A673 (cell line): ENCODE measurements around the gene VWF. TPM values are rescaled to one million over a fixed set of nuclear protein-coding genes. Genes with fewer than 3 reads are reported as not detected.

ENCODE experiments used
- BruUV-seq: library from RNA; stranded (reverse); fragments of 400-500 nt; replicated peaks from 2 replicates; lab custom pipeline; 2021; lab: Mats Ljungman, UMichigan
- CTCF ChIA-PET: fragments of 300-600 bp; sonication (Branson Sonifier 250); formaldehyde crosslinking; loops from one replicate; lab custom pipeline; 2022; ENCODE audit warnings: antibody characterized with exemption; lab: Charles Lee
- POLR2A ChIA-PET: fragments of 300-600 bp; sonication (Branson Sonifier 250); formaldehyde crosslinking; loops from one replicate; lab custom pipeline; 2022; ENCODE audit warnings: antibody characterized with exemption; ENCODE audit not compliant: low non-redundant PET; lab: Charles Lee
- DNase-seq: peaks from one replicate; pipeline ENCODE4 v3.0.0-alpha.2; 2015; ENCODE audit warnings: low spot score
- H3K27ac ChIP-seq: fragments of 200-600 bp; sonication (generic); 2 replicates; pipeline ENCODE4 v1.5.1; 2016; ENCODE audit warnings: mixed run types, low read depth, mild to moderate bottlenecking, mixed read lengths, antibody characterized with exemption, low read length; ENCODE audit not compliant: poor library complexity, severe bottlenecking
- H3K27me3 ChIP-seq: fragments of 200-600 bp; sonication (generic); replicated peaks from 2 replicates; pipeline ENCODE4 v1.6.1; 2017; ENCODE audit warnings: mixed run types, low read depth, mild to moderate bottlenecking, mixed read lengths, antibody characterized with exemption, low read length; ENCODE audit not compliant: insufficient read depth, poor library complexity
- H3K36me3 ChIP-seq: fragments of 200-600 bp; sonication (generic); 2 replicates; pipeline ENCODE4 v1.6.1; 2016; ENCODE audit warnings: mixed run types, mild to moderate bottlenecking, mixed read lengths, antibody characterized with exemption, low read length; ENCODE audit not compliant: insufficient read depth, poor library complexity, severe bottlenecking
- H3K4me1 ChIP-seq: fragments of 200-600 bp; sonication (generic); 2 replicates; pipeline ENCODE4 v1.6.1; 2017; ENCODE audit warnings: mixed run types, mild to moderate bottlenecking, mixed read lengths, antibody characterized with exemption, low read length; ENCODE audit not compliant: insufficient read depth, poor library complexity, severe bottlenecking
- H3K4me3 ChIP-seq: fragments of 200-600 bp; sonication (generic); 2 replicates; pipeline ENCODE4 v1.5.1; 2016; ENCODE audit warnings: low read depth, mixed run types, mild to moderate bottlenecking, mixed read lengths, low read length; ENCODE audit not compliant: poor library complexity, severe bottlenecking
- H3K9me3 ChIP-seq: fragments of 200-600 bp; sonication (generic); 2 replicates; pipeline ENCODE4 v1.6.1; 2016; ENCODE audit warnings: mixed run types, low read depth, mild to moderate bottlenecking, mixed read lengths, antibody characterized with exemption, low read length; ENCODE audit not compliant: poor library complexity, severe bottlenecking
- EZH2 ChIP-seq: fragments of 200-600 bp; sonication (generic); IDR thresholded peaks from 2 replicates; pipeline ENCODE4 v1.6.1; 2017; ENCODE audit warnings: borderline replicate concordance, low read depth, mild to moderate bottlenecking, mixed read lengths, antibody characterized with exemption, low read length; ENCODE audit not compliant: poor library complexity, severe bottlenecking
- intact Hi-C: fragments of 100-400 bp; cut with micrococcal nuclease; formaldehyde crosslinking; loops from one replicate; pipeline ENCODE4 v1.10.0; 2022; ENCODE audit not compliant: unreplicated experiment
- total RNA-seq: library from RNA; stranded (reverse); gene quantifications from 2 replicates; pipeline ENCODE4 v1.2.3, GENCODE V29; 2021
- TF ChIP-seq, protein P1 (sequence below): fragments of 300-800, 200-600 bp; sonication (generic); conservative IDR thresholded peaks from 2 replicates; pipeline ENCODE4 v1.5.1; 2017; ENCODE audit warnings: low read depth, mild to moderate bottlenecking, antibody characterized with exemption, low read length, moderate library complexity, mixed read lengths

VWF gene
- total RNA-seq, 1 experiment from 2014 or later, result not detected

DNA sequence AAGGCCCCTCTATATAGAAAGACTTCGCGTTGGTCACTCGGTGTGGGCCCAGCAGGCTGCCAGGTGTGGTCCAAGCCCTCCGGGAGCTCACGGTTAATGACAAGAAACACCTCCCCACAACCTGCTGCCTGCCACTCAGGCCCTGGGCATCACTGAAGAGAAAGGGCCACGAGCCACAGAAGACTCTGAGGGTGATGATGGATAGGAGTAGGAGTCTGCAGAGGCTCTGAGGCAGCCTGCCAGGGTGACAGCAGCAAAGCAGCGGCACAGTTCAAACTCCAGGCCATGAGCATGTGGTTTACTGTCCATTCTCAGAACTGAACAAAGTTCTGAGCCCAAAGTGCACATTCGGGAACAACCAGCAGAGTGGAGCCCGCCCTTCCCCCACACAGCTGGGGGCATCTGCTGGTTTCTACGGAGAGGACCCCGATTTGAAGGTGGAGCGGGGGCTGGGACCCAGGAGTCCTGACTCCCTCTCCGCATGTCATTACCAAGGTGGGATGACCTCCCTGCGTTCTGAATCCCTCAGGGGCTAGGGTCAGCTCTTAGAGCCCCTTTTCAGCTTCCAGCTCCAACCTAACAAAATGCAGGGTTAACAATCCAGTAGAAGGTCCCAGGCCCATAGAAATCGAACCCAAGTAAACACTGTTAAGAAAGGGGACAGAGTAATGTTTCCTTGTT, 65.8 kb downstream of the VWF start:
- intact Hi-C loops, result no loop called here
- CTCF ChIA-PET, result interaction anchor here (0.6 kb wide), 1 partner anchor 10 kb away, joined by 4 read pairs; no protein-coding TSS in a partner anchor
- Histone ChIP-seq H3K27me3 (no peaks in the 10 kb centered on the region), H3K27ac (no peak overlapping the region), H3K4me3 (no peak overlapping the region), H3K9me3 (no peaks in the 10 kb centered on the region), H3K36me3 (no peaks in the 10 kb centered on the region), H3K4me1 (no peaks in the 10 kb centered on the region)
- no TSS peak for BruUV-seq
- TF ChIP-seq, protein P1, sequence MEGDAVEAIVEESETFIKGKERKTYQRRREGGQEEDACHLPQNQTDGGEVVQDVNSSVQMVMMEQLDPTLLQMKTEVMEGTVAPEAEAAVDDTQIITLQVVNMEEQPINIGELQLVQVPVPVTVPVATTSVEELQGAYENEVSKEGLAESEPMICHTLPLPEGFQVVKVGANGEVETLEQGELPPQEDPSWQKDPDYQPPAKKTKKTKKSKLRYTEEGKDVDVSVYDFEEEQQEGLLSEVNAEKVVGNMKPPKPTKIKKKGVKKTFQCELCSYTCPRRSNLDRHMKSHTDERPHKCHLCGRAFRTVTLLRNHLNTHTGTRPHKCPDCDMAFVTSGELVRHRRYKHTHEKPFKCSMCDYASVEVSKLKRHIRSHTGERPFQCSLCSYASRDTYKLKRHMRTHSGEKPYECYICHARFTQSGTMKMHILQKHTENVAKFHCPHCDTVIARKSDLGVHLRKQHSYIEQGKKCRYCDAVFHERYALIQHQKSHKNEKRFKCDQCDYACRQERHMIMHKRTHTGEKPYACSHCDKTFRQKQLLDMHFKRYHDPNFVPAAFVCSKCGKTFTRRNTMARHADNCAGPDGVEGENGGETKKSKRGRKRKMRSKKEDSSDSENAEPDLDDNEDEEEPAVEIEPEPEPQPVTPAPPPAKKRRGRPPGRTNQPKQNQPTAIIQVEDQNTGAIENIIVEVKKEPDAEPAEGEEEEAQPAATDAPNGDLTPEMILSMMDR, result no peak
- TF ChIP-seq EZH2, result no peak
- POLR2A ChIA-PET, result no interaction called here
- no peak for DNase-seq

DNA sequence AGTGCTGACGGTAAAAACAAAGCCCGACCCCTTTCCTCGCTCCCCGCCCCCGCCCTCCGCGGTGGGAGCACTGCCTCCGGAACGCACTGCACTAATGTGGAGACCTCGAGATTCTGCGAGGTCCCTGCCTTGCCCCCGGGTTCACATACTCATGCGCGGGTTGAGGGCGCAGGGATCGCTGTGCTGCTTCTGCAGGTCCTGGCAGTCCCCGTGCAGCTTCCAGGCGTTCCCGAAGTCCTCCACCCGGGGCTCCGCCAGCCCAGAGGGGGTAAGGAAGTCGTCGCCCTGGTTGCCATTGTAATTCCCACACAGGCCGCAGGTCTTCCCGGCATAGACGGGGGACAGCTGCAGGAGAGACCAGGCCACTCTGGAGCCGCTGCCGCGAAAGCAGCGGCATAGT, 66.8 kb downstream of the VWF start:
- Histone ChIP-seq H3K4me3 (no peak overlapping the region), H3K27ac (no peak overlapping the region), H3K36me3 (no peaks in the 10 kb centered on the region), H3K27me3 (no peaks in the 10 kb centered on the region), H3K4me1 (no peaks in the 10 kb centered on the region), H3K9me3 (no peaks in the 10 kb centered on the region)
- POLR2A ChIA-PET, result no interaction called here
- BruUV-seq, result no TSS peak
- CTCF ChIA-PET, result interaction anchor here (0.6 kb wide), 2 partner anchors 11 to 984 kb away, joined by 3 to 4 read pairs; no protein-coding TSS in a partner anchor
- intact Hi-C loops, result no loop called here
- DNase-seq, result no peak
- TF ChIP-seq, protein P1, result no peak
- TF ChIP-seq EZH2, result no peak

DNA sequence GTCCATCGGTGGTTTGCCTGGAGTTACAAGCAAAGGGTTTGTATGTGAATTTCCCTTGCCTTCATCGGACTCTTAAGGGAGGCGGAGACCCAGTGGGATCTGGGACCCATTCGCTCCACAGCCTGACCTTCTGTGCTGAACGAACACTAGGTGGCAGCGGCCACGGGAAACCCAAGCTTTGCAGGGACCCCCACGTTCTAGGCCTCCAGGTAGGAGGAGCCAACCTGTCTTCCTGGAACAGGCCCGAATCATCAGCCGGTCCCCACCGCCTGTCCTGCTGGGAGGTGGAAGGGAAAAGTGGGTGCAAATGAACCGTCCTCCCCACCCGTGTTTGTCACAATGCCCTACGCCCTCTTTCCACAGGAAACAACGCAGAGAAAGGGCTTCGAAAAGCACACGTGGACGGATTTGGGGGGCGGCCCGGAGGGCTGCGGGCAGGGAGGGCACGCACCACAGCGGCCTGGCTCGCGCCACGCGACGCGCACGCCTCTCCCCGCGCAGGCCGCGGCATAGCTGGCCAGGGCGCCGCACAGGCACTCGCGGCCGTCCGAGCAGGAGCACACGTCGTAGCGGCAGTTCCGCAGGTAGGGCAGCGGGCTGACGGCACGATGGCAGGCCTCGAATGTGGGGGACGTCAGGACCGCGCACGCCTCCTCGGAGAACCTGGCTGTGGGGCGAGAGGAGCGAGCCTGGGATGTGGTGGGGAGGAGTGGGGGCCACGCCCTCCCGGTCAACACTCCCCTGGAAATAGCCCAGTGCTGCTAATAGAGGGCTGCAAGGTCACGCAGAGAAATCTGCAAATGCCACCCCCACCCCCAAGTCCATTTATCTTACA, 67.8 kb downstream of the VWF start:
- no TSS peak for BruUV-seq
- Histone ChIP-seq H3K27me3 (no peaks in the 10 kb centered on the region), H3K4me3 (no peak overlapping the region), H3K27ac (no peak overlapping the region), H3K4me1 (no peaks in the 10 kb centered on the region), H3K9me3 (no peaks in the 10 kb centered on the region), H3K36me3 (no peaks in the 10 kb centered on the region)
- CTCF ChIA-PET, result interaction anchor here (0.6 kb wide), 3 partner anchors 18 to 982 kb away, joined by 3 to 4 read pairs (median 3); no protein-coding TSS in a partner anchor
- DNase-seq, result peak; percentile 33
- no peak for TF ChIP-seq EZH2
- TF ChIP-seq, protein P1, result peak; percentile 50; the same call in 1 of the 2 replicates
- intact Hi-C loops, result no loop called here
- POLR2A ChIA-PET, result no interaction called here
